GM18907 (cell line): Measurements from ENCODE around the gene PKLR.
"Not testable (repeated sequence)": the region's sequence is repeated elsewhere in the genome, so short reads cannot be mapped to it uniquely, and the experiment has no call there.

Source experiments
- ATAC-seq: cut with Tn5 transposase; IDR thresholded peaks from one replicate; pipeline ENCODE4 v1.9.1; 2021; ENCODE audit warnings: mild to moderate bottlenecking, moderate library complexity; ENCODE audit not compliant: unreplicated experiment

The PKLR gene

DNA sequence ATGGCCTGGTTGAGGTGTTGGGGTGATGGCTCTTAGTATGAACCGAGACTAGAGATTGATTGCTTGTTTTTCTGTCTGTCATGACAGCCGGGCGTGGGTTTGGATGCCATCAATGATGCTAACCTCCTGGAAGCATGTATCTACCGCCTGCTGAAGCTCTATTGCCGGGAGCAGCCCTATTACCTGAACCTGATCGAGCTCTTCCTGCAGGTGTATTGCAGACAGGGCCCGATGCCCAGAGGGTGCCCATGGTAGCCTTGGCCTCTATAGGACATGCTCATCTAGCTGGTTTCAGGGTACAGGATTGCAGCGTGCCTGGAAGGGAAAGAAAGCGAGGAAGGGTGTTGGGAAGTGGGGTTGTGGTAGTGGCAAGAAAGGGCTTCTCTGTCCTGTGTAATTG is 16.8 kb upstream of the PKLR start:
- ATAC-seq, result no peak

DNA sequence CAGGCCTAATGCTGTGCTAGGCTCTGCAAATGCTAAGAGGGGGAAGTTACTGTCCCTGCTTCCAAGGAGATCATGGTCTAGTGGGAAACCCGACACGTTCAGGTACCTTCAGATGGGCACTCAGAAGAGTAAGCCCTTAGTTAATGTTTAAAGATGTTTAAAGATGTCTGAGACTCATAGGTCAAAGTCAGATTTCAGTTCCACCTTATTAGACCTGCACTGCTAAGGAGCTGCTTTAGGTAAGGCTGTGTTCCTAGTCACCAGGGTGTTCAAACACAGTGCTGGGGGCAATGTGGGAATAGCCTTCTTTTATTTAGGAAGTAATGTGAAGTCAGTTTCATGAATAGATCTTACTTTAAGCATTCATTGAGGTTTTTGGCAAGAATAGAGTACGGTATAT is 15.7 kb upstream of the PKLR start:
- ATAC-seq, result no peak

- ATAC-seq, result no peak
These were observed 12.0 kb upstream of the PKLR start for GRCh38 chr1:155313261-155313660.

DNA sequence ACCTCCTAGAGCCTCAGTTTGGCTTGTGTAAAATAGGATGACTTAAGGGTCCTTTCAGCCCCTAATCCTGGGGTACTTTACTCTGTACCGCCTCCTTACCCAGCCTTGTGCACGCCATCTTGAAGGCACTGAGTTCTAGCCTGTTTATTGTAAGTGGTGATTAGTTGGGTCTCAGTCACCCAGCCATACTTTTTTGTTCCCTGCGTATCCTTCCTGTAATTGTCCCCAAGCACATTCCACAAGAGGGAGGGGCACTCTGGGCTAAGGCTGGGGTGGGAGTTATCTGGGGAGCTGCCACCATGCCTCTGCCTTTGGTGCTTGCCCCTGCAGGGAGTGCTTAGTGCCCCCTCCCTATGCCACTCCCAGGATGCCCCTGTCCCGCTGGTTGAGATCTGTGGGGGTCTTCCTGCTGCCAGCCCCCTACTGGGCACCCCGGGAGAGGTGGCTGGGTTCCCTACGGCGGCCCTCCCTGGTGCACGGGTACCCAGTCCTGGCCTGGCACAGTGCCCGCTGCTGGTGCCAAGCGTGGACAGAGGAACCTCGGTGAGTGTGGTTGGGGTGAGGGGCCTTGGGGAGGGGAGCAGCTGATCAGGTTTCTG is 8.3 kb upstream of the PKLR start:
- ATAC-seq, result no peak

- peak; percentile 89 for ATAC-seq
These were observed 7.5 kb upstream of the PKLR start, which contains the start of gene FDPS for GRCh38 chr1:155308493-155309422. Gene FDPS, plus strand, starts transcription at chr1:155308866. Its CDS starts 924 bp downstream, at chr1:155309790.

- no peak for ATAC-seq
These were observed 6.1 kb upstream of the PKLR start for GRCh38 chr1:155307247-155307740.

GRCh38 chr1:155305881-155306391 is 4.7 kb upstream of the PKLR start:
- ATAC-seq, result no peak

DNA sequence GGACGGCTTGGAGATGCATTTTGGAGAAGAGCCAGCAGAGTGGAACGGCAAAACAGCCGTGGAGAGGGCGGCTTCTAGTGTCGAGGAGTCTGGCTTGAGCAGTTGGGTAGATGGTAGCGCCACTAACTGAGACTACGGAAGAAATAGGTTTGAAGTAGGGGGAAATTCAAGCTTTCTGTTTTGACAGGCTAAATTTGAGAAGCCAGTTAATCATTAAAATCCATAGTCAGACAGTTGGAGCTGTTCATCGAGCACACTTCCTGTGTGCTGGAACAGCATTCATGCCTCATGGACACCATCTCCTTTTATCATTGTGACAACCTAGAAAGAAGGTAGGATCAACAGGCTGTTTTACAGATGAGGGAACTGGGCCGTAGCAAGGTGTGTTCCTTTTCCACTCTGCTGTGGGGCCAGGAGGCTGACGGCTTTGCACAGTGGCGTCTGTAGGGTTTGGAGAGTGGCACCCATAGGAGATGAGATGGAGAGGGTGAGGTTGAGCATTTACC is 3.4 kb upstream of the PKLR start:
- ATAC-seq, result no peak

- no peak for ATAC-seq
These were observed 497 bp downstream of the PKLR start for GRCh38 chr1:155300553-155301329.

- ATAC-seq, result no peak
These were observed 1.2 kb downstream of the PKLR start for GRCh38 chr1:155300024-155300423.

DNA sequence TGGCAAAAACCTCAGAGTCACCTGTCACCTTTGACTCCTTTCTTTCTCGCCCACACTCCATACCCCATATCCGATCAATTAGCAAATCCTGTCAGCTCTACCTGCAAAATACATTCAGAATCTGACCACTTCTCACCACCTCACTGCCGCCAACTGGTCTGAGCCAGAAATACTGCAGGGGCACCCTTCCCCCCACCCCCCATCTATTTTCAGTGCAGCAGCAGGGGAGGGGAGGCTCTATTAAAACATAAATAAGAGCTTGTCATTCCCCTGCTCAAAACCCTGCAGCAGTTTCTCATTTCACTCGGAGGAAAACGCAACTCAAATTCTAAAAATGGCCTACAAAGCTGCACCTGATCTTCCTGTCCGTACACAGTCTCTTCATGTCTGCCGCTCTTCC is 3.9 kb downstream of the PKLR start:
- ATAC-seq, result no peak

DNA sequence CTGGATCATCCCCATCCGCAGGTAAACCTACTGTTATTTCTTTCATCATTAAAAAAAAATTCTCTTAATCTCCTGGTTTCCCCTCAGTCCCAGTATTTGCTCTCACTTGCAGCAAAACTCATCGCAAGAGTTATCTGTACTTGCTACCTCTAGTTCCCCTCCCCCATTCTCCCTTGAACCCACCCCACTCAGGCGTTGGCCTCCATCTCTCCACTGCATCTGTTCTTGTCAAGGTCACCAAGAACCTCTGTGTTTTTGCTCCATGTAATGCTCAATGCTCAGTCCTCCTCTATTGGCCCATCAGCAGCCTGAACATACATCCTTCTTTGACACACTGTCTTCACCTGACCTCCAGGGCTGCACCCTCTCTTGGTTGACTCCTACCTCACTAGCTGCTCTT is 4.6 kb downstream of the PKLR start:
- no peak for ATAC-seq

DNA sequence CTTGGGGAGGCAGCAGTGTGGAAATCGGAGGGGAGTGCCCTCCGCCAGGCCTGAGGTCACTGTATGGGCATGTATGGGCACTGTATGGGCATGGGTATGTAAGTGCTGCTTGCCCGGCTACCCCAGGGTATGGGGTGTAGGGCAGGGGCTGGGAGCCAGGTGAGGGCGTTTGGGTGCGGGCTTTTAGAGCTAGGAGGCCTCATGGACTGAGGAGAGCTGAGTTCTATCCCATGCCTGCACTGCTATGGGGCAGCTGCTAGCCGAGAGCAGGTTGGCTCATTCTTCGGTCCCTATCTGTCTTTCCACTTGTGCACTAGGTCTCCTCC is 5.3 kb downstream of the PKLR start:
- no peak for ATAC-seq

GRCh38 chr1:155295183-155295941 is 5.9 kb downstream of the PKLR start:
- ATAC-seq, result no peak

DNA sequence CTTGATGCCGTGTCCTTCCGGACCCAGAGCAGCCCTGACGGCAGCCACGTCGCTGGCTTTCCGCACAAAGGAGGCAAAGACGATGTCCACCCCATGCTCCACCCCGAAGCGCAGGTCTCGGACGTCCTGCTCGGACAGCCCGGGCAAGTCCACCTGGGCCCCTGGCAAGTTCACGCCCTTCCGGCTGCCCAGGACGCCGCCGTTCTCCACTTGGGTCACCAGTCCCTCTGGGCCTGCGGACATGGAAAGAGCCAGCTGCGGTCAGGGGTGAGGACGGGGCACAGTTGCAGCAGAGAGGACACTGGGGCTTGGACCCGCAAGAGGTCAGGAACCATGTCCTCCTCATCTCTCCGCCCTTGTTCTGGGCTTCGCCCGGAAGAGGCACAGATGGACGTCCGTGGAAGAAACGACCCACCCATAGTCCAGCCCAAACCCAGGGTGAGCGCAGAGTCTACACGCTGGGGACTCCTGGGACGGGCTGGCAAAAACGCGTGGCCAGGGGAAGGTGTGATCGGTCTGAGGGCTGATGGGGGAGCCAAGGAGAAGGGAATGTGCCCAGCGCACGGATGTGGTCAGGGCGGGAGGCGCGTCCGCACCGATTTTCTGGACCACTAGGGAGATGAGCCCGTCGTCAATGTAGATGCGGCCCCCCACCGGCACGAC is 6.6 kb downstream of the PKLR start:
- ATAC-seq, result no peak

DNA sequence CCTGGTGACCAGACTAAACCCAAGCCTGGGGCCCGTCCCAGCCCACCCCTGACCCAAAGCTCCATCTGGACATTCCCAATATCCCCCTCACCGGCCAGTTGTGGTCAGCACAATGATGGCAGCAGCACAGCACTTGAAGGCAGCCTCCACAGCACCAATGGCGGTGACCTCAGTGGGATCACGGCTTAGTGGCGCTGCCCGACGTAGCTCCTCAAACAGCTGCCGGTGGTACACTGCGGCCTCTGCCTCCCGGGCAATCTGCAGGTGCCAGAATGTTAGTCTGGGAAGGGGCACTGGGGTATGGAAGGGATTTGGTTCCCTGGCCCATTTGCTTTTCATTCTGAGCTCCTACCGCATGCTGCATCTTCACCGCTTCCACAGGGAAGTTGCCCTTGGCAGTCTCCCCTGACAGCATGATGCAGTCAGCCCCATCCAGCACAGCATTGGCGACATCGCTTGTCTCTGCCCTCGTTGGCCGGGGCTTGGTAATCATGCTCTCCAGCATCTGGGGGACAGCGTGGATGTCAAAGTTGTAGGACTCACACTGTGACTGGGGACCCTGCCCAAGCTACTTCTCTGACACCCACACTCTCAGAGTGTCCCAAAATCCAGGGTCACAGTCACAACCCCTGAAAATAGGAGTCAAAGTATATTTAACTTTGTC is 8.0 kb downstream of the PKLR start:
- ATAC-seq, result no peak

GRCh38 chr1:155291006-155291405 is 10.2 kb downstream of the PKLR start:
- not testable (repeated sequence) for ATAC-seq

GRCh38 chr1:155287987-155288543 is 13.2 kb downstream of the PKLR start:
- no peak for ATAC-seq

- ATAC-seq, result no peak
These were observed 14.7 kb downstream of the PKLR start for GRCh38 chr1:155286544-155286943.
